DMS153 treated with DMSO at 0.1 percent for 48 hours (cell line): ENCODE measurements around the gene TECTA.
"Not testable (repeated sequence)": the region's sequence is repeated elsewhere in the genome, so short reads cannot be mapped to it uniquely, and the experiment has no call there.

ENCODE experiments used
- DNase-seq: peaks from one replicate; lab custom pipeline; 2025; ENCODE audit not compliant: unreplicated experiment; lab: John Stamatoyannopoulos, UW

Gene TECTA

DNA sequence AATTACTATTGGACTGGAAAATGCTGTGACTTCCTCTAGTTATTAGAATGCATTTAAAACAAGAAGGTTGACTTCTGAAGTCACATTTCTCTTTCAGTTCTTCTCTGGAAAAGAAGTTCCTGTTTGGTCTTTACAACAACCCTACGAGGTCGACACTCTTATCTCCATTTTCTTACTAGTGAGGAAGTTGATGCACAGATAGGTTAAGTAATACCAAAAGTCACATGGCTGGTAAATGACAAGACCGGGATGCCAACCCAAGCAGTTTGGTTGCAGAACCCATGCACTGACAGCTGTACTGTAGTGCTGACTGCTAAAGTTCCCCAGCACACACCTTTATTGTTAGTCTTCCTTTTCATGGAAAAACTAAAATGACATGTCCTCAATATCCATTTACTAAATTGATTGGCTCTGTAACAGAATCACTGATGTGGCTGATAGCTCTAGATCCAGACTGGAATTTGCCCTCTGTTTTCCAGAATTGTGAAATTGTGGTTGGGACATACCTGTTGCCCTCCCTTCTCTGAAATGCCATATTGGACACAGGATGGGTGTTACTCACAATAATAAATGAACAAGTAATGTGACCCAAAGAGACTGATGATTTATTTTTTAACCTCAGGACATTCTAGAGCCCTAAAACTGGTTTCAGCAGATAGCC, 9.4 kb upstream of the TECTA start:
- no peak for DNase-seq

DNA sequence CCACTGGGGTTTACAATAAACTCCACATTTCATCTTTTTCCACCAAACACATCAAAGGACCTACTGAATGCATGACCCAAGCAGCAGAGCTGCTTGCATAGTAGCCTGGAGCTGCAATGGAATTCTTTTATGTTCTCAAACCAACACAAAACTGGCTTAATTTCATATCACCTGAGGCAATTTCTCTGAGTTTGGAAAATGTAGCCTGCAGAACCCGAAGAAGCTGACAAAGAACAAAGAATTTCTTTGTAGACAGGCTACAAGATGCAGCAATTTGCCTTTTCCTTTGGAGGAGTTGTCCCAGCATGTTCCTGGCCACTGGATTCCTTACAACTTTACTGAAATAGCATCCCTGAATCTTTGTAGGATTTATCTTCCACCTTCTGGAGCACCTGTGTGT, 5.5 kb upstream of the TECTA start:
- DNase-seq: no peak

DNA sequence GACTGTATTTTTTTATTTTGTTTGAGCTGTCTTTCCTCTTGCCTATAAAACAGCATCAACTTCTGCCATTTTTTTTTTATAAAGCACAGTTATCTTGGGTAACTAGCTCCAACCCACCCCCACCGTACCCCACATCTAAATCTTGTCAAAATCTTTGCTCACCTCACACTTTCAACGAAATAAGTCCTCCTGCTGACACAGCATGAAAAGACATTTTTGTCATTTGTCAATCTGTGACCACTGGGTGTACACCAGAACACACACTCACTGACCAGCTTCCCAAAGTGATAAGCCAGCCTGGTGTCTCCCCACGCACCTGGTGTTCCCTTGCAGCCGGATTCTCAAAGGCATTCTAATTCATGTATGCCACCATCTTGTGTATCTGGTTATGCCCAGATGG, 1.7 kb upstream of the TECTA start:
- DNase-seq: no peak

DNA sequence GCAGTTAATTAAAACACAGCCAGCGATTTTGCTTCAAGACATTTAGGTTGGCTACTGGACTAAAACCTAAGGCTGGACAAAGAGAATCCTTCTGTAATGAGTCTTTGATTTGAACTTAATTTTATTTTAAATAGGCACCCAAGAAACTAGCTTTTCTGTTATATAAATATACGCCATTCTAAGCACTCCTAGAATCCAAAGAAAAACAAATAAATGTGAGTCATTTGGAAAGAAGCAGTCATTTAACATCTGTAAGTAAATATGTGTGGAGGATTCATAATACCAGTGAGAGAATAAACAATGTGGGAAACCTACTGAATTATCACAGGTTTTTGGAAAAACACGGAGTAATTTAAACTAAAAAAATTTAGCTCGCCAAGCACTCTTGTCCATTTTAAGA, 1.2 kb upstream of the TECTA start:
- no peak for DNase-seq

DNA sequence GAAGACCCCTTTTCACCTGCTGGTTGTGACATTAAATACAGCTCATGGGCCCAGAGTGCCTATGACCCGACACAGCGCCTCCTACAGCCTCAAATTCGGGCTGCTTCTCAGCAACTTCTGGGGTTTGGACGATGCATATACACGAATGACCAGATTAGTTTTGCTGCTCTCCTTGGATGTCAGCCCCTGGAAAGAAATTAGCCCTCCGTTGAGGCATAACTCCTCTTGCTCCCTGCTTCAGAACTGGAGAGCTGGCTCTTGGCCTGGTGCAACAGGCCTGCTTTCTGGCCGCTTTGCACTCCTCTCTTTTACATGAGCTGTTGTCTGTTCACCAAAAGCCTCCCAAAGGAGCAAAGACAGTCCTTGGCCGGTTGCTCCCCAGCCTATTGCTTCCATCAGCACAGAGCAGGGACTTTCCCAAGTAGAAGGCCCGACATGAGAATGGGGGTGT, 3.3 kb downstream of the TECTA start:
- DNase-seq: no peak

DNA sequence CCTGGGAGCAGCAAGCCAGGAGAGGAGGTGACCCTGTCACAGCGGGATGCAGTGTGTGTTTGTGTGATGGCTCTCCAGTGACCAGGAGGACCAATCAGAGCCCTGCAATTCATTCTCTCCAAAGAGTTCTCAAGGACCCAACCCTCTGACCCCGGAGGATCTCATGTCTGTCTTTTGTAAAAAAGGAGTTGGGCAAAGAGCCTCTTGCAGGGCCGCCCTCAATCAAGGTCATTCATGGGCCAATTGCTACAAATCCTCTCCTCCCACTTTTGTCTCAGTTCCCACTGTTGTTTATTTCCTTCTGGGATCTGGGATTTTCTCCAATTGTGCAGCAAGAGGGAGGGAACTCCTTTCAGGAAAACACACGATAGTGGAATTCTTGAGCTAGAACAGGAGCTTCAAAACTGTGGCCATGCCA, 4.0 kb downstream of the TECTA start:
- no peak for DNase-seq

DNA sequence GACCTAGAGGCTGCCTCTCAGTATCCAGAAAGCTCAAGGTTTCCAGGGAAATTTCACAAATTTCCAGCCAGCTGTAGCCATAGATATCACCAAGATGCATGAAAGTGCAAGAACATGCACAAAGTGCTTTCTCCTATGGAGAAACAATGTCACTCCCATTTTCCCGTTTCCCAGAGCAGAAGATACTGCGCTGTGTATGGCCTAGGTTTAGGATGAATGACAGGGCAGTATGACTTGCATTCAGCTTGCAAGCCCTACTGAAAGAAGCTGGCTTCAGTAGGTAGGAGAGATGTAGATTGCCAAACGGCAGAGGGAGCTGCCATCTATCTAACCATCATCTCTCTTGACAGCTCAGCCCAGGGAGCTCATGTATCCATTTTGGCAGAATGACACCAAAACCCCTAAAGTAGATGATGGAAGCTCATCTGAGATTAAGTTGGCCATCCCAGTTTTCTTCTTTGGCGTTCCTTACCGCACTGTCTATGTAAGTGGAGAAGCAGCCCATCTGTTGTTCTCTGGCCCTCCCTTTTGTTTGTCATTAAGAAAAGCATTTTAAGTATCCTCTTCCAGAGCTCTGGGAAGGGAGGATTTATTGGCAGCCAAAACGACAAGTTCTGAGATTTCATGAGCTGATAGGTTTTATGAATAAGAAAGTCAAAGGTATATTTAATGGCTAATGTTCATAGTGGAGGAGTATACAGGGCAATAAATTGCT, 4.6 kb downstream of the TECTA start:
- no peak for DNase-seq

DNA sequence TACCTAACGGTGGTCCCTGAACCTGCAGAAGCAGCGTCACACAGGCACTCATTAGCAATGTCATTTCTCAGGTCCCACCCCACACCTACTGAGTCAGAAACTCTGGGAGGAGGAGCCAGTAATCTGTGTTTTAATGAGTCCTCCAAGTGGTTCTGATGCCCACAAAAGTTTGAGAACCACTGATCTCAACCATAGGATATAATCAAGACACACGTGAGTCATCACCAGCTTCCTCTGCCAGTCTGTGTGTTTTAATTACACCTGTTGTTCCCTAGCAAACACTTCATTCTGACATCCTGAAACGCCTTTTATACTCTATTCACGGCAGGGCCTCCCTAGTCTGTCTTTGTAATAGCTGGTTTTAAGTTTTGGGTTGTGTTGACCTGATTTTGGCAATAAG, 5.8 kb downstream of the TECTA start:
- peak; percentile 55 for DNase-seq

DNA sequence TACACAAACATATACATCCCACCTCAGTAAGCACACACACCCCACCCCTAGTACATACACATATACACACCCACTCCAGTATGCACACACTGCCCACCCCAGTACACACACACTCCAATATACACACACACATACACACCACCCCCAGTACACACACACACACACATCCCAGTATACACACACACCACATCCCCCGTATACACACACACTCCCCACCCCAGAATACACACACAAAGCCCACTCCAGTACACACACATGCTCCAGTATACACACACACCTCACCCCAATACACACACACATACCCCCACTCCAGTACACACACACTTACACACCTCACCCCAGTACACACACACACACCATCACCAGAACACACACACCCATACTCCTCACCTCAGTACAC, 7.4 kb downstream of the TECTA start:
- DNase-seq: no peak

DNA sequence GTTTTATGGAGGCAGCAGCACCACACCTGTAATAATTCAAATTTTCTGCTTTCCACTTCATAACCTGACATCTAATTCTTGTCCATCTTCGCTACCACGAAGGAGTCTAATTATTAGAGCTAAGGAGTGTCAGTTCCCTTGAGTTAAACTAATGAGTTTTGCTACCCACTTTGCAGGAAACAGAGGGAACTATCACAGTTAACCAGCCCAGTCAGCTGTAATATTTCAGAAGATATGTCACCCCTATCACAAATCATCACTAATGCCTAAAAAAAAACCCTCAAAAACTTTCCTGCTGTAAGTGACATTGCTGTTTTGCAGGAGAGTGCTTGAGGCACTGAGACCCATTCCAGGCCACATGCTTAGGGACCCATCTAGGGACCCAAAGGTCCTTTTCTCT, 8.4 kb downstream of the TECTA start:
- no peak for DNase-seq

DNA sequence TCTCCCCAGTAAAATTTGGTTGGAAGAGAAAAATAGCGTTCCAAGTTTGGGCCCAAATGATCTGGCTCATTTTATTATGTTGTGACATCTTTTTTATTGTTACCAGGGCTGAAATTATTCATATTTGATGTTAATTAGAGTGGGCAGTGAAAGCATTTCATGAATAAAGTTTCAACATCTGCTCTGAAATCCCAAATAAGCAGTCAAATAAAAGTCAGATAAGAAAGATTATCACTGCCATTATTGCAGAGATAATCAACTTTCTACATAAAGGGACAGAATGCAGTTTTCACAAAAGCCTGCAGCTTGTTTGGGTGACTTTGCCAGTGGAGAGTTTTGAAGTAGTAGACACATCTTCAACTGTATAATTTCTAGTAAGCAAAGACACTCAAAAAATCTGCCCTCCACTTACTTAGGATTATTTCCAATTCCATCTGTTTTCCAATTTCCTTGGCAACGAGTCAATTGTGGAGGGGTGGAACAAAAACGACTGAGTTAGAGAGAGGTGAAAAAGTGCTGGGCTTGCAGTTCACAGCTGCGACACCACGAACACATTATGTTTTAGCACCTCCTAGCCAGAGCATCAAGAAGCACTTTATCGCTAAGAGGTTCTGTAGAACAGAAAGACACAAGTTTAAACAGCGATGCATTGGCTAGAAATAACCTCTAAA, 9.0 kb downstream of the TECTA start:
- DNase-seq: no peak

DNA sequence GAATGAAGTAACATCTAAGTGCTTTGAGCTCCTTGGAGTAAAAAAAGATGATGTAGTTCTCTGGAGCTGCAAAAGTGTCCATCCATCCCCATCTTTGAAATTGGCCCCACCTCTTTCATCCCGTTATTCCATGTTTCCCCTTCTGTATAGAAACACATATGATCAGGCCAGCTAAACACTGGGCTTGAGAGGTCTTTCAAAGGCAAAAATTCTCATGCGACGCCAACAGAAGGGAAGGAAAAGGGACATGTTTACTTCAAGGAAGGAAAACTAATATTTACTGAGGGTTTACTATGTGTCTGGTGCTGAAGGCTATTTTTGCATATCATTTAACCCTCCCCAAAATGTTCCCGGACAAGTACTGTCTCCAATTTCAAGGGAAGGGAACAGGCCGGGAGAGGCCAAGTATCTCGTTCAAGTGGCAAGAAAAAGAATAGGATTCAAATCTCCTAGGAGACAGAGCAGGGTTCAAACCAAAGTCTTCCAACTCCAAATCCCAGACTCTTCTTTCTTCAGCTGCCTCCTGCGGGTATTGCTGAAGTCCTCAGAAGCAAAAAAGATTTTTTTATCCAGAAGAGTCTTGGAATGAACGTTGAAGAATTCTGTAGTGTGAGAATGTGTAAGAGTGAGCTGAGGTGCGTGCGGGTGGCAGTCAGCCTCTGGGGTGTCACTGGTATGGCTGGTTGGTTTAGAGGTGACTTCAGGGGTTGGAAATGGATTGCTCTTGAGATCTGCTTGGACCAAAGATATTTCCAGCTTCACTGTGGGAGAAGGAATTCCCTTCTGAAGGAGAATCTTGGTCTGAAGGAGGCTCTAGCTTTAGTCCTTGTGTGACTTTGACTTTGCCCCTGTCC, 10.1 kb downstream of the TECTA start:
- DNase-seq: no peak

DNA sequence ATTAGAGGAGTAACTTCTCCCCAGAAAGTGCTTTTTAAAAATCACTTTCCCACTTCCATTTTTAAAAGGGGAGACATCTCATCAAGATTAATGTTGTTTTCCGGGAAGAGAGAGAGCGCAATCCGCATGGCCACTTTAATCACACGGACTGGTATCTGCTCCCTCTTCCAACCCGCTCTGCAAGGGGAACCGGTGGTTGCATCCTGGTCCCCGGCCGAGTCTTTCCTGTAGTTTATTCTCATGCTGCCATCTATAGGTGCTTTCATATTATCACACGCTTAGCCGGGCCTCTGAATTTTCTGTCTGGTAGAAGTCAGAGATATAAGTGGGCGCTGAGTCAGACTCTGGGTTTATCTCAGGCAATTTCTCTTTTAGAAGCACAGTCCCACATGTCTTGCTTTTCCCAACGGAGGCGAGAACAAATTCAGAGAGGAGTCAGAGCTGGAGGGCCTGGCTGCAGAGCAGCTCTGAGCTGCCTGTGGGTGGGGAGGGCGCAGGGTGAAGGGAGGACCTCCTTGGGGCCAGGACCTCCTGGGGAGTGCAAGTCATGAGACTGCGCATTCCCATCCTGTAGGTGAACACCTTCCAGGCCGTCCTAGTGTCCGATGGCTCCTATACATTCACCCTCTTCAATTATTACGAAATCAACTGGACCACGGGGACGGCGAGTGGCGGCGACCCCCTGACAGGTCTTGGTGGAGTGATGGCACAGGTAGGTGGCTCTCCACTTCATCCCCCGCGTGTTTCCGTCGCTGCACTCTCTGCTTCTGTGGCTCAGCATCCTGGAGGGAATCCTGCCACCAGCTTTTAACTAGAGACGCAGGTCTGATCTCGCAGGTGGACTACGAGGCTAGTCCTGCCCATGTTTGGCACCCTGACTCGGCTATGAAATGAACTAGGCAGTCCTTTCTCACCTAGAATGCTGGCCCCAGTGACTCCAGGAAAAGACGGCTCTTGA, 11.7 kb downstream of the TECTA start:
- DNase-seq: peak; percentile 78

DNA sequence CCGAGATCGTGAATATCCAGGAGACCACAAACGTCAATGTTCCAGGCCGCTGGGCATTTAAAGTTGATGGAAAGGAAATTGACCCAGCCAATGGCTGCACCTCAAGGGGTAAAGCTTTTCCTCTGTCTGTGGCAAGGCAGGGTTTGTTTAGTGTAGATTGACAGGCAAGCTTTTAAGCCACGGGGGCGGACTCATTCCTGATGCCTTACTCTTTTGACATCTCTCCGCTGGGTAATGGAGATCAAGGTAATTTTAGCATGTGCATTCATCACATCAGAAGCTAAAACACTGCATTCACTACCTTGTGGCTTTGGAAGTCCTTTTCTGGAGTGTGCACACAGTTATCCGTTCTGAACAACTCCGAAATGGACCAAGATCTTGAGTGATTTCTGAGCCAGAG, 12.6 kb downstream of the TECTA start:
- no peak for DNase-seq

DNA sequence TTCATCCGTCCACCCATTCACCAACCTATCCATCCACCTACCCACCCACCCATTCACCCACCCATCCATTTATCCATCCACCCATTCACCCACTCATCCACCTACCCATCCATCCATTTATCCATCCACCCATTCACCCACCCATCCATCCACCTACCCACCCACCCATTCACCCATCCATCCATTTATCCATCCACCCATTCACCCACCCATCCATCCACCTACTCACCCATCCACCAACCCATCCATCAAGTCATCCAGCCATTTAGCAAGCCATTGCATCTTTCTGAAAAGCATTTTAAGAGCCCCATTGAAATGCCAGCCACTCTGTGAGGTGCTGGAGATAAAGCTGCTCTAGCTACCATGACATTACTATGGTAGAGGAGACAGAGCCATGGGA, 14.0 kb downstream of the TECTA start:
- not testable (repeated sequence) for DNase-seq

DNA sequence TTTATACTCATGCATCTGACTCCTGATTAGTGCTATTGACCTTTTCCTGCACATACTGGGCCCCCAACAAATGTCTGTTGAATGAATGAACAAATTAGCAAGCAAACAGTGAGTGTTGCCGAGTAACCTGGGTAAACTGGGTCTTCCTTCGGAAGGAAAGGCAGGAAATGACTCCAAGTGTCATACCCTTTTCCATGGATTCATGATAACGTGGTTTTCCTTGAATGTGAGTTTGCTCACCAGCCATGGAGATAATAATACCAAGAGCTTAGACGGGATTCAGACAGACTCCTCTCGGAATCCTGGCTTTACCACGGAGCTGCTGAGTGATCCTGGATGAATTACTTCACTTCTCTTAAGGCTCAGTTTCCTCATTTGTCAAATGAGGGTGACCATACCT, 16.7 kb downstream of the TECTA start:
- no peak for DNase-seq

DNA sequence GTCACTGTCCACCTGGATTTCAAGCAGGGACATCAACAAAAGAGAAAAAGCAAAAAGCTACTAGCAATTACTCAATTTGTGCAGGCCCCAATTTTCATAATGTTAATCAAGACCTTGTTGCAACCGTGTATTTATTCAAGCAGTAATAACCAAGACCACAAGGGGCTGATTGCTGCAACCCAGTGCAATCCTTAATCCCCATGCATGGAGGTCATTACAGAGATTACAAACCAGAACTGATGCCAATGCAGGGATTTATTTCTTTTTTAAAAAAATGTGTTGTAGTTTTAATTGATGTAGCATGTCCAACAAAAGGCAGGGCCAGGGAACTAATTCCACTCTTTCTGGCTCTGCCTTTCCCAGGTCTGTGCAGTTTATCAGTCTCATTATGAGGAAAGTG, 18.4 kb downstream of the TECTA start:
- DNase-seq: no peak

DNA sequence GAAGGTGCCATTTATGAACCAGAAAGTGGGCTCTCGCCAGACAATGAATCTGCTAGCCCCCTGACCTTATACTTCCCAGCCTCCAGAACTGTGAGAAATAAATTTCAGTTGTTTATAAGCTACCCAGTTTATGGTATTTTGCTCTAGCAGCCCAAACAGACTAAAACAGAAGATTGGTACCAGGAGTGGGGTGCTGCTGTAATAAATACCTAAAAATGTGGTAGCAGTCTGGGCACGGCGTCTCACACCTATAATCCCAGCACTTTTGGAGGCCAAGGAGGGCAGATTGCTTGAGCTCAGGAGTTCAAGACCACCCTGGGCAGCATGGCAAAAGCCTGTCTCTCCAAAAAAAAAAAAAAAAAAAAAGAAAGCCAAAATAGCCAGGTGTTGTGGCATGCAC, 21.3 kb downstream of the TECTA start:
- no peak for DNase-seq

DNA sequence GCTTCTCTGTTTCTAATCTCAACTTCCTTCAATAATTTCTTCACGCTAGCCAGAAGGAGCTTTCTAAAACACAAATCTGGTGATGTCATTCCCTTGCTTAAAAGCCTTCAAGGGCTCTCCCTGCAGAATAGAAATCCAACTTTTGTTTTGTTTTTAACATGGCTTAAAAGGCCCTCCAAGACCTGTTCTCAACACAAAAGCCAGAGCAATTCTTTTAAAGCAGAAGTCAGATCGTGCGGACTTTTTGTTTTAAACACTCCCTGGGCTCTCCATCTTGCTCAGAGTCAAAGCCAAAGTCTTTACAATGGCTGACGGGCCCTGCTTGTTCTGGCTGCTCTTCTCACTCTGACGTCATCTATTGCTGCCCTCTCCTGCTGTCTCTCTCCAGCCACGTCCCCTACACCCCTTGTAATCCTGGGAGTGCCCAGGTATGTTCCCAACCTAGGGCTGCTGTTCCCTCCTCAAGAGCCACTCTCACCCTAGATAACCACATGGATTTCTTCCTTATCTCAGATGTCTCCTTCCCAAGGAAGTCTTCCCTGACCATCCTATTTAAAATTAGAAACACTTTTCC, 22.5 kb downstream of the TECTA start:
- no peak for DNase-seq

DNA sequence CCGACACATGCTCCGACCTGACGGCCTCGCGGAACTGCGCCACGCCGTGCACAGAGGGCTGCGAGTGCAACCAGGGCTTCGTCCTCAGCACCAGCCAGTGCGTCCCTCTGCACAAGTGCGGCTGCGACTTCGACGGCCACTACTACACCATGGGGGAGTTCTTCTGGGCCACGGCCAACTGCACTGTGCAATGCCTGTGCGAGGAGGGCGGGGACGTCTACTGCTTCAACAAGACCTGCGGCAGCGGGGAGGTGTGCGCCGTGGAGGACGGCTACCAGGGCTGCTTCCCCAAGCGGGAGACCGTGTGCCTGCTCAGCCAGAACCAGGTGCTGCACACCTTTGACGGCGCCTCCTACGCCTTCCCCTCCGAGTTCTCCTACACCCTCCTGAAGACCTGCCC, 26.8 kb downstream of the TECTA start:
- no peak for DNase-seq
